ENCODE data around the gene ADRA2B. TPM values are rescaled to one million over a fixed set of nuclear protein-coding genes. Genes with fewer than 3 reads are reported as not detected.

ADRA2B gene
- total and polyA plus RNA-seq, 2 experiments from 2014 or later, result 0.66 to 0.87 TPM

- Histone ChIP-seq H4K20me1 (ENCODE audit: insufficient read depth, poor library complexity, severe bottlenecking) (no peaks in the 10 kb centered on the region), H3K9me3 (ENCODE audit: low read depth) (no peaks in the 10 kb centered on the region), H3K27me3 (no peaks in the 10 kb centered on the region), H3K9me2 (replicated peaks; ENCODE audit: insufficient read depth) (no peaks in the 10 kb centered on the region), H3K27ac (no peak overlapping the region), H3K4me1 (ENCODE audit: insufficient read depth) (no peaks in the 10 kb centered on the region), H3K79me2 (no peaks in the 10 kb centered on the region), H3K4me3 (no peak overlapping the region), H3K4me2 (no peak overlapping the region), H3K36me3 (replicated peaks; ENCODE audit: insufficient read depth, low read depth) (no peaks in the 10 kb centered on the region), H2AFZ (no peak overlapping the region)
- WGBS (ENCODE audit: low lambda C conversion rate, missing lambda C conversion rate), result 98% methylated on average over 3 of the region's 3 CpGs
- TF ChIP-seq CTCF (IDR thresholded peaks at IDR 0.05; ENCODE audit: poor library complexity) (no peak), EZH2 (IDR thresholded peaks at IDR 0.05; ENCODE audit: borderline replicate concordance) (no peak), EZH2phosphoT487 (IDR thresholded peaks at IDR 0.05; ENCODE audit: low read depth, severe bottlenecking, unreplicated experiment) (no peak)
- DNase-seq (ENCODE audit: low spot score), result no peak
These were observed 15.5 kb downstream of the ADRA2B start for GRCh38 chr2:96100893-96101304.

GRCh38 chr2:96099861-96100798 lies 16.2 kb downstream of the ADRA2B start:
- no peaks in the 10 kb centered on the region for H3K36me3 ChIP-seq (replicated peaks; ENCODE audit: insufficient read depth, low read depth)
- H3K9me2 ChIP-seq (replicated peaks; ENCODE audit: insufficient read depth), result no peaks in the 10 kb centered on the region
- DNase-seq (ENCODE audit: low spot score), result no peak
- no peaks in the 10 kb centered on the region for H3K79me2 ChIP-seq
- H3K4me3 ChIP-seq, result no peak overlapping the region
- no peaks in the 10 kb centered on the region for H3K4me1 ChIP-seq (ENCODE audit: insufficient read depth)
- TF ChIP-seq EZH2phosphoT487 (IDR thresholded peaks at IDR 0.05; ENCODE audit: low read depth, severe bottlenecking, unreplicated experiment) (no peak), CTCF (IDR thresholded peaks at IDR 0.05; ENCODE audit: poor library complexity) (no peak), EZH2 (IDR thresholded peaks at IDR 0.05; ENCODE audit: borderline replicate concordance) (no peak)
- H3K4me2 ChIP-seq, result no peak overlapping the region
- WGBS (ENCODE audit: low lambda C conversion rate, missing lambda C conversion rate), result 81% methylated on average over 10 of the region's 12 CpGs
- no peaks in the 10 kb centered on the region for H3K9me3 ChIP-seq (ENCODE audit: low read depth)
- no peaks in the 10 kb centered on the region for H4K20me1 ChIP-seq (ENCODE audit: insufficient read depth, poor library complexity, severe bottlenecking)
- no peak overlapping the region for H3K27ac ChIP-seq
- no peak overlapping the region for H2AFZ ChIP-seq
- no peaks in the 10 kb centered on the region for H3K27me3 ChIP-seq

DNA sequence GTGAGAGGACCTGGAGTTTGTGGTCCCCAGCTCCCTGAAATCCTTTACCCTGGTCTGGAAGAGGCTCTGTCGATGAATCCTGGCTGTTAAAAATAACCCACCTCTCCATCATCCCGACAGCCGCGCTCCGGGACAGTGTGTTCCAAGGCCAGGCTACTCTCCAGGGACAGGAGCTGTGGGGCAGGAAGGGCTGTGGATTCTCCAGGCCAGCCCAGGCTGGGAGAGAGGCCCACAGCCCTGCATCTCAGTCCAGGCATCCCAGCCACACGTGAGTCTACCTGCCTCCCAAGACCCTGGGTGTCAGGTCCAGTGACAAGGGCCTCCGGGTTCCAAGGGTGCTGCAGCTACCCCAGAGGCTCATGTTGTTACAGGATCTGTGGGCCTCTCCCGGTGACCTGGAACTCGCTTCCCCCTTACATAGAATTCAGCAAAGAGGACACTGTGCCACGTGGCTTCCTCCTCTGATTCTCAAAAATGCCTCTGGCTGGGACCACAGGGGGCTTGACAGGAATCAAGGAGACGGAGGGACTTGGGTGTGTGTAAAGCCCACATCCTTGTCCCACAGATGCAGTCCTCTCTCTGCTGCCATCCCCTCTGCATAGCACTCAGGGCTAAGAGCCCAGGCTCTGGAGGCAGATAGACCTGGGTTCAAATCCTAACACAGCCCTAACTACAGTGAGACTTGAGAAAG lies 17.3 kb downstream of the ADRA2B start:
- Histone ChIP-seq H3K27ac (no peak overlapping the region), H4K20me1 (ENCODE audit: insufficient read depth, poor library complexity, severe bottlenecking) (no peaks in the 10 kb centered on the region), H3K9me2 (replicated peaks; ENCODE audit: insufficient read depth) (no peaks in the 10 kb centered on the region), H3K4me1 (ENCODE audit: insufficient read depth) (no peaks in the 10 kb centered on the region), H3K36me3 (replicated peaks; ENCODE audit: insufficient read depth, low read depth) (no peaks in the 10 kb centered on the region), H3K27me3 (no peaks in the 10 kb centered on the region), H3K4me3 (no peak overlapping the region), H2AFZ (no peak overlapping the region), H3K9me3 (ENCODE audit: low read depth) (no peaks in the 10 kb centered on the region), H3K4me2 (no peak overlapping the region), H3K79me2 (no peaks in the 10 kb centered on the region)
- DNase-seq (ENCODE audit: low spot score), result no peak
- no peak for TF ChIP-seq EZH2phosphoT487 (IDR thresholded peaks at IDR 0.05; ENCODE audit: low read depth, severe bottlenecking, unreplicated experiment)
- 76% methylated on average over 11 of the region's 11 CpGs for WGBS (ENCODE audit: low lambda C conversion rate, missing lambda C conversion rate)
